ENCODE results near the gene SLC2A13.
"Not testable (repeated sequence)": the region's sequence is repeated elsewhere in the genome, so short reads cannot be mapped to it uniquely, and the experiment has no call there.

The SLC2A13 gene

DNA sequence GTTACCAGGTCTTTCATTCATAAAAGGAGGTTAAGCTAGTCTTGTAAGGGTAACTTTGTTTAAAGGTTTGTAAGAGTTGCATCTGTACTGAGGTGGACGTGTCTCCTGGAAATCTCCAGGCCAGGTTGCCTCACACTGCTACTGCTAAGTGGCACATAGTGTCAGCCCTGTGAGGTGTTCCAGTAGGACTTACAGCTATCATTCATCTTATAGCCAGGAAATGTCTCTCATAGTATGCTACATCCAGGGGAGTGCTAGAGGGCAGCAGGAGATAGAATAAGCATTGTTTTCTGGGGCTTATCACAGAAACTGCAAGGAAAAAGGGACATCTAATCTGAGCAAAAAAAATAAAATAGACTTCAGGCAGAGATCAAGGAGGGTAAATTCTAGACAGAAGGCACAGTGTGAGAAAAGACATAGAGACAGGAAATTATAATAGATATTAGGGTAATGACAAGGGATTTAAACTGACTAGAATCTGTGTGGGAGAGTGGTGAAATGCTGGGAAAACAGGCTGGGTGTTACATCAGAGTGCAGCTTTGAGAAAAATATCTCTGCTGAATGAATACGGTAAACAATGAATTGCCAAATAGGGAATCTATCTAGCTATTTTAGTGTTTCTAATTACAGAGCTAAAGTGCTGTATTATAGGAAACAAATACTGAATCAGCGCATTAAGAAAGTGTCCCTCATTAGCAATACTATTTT is 281.2 kb downstream of the SLC2A13 start:
- no peak overlapping the region for H3K4me3 ChIP-seq (ENCODE audit: low read depth, low read length)
- no peak for DNase-seq (ENCODE audit: low read depth)
- TF ChIP-seq MYC (IDR thresholded peaks at IDR 0.05; ENCODE audit: low read depth, low read length) (no peak), POLR2A (IDR thresholded peaks at IDR 0.05; ENCODE audit: extremely low read depth, insufficient read length) (no peak)
- TF ChIP-seq, protein P1, sequence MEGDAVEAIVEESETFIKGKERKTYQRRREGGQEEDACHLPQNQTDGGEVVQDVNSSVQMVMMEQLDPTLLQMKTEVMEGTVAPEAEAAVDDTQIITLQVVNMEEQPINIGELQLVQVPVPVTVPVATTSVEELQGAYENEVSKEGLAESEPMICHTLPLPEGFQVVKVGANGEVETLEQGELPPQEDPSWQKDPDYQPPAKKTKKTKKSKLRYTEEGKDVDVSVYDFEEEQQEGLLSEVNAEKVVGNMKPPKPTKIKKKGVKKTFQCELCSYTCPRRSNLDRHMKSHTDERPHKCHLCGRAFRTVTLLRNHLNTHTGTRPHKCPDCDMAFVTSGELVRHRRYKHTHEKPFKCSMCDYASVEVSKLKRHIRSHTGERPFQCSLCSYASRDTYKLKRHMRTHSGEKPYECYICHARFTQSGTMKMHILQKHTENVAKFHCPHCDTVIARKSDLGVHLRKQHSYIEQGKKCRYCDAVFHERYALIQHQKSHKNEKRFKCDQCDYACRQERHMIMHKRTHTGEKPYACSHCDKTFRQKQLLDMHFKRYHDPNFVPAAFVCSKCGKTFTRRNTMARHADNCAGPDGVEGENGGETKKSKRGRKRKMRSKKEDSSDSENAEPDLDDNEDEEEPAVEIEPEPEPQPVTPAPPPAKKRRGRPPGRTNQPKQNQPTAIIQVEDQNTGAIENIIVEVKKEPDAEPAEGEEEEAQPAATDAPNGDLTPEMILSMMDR (IDR thresholded peaks at IDR 0.05; ENCODE audit: low read depth, low read length), result no peak

DNA sequence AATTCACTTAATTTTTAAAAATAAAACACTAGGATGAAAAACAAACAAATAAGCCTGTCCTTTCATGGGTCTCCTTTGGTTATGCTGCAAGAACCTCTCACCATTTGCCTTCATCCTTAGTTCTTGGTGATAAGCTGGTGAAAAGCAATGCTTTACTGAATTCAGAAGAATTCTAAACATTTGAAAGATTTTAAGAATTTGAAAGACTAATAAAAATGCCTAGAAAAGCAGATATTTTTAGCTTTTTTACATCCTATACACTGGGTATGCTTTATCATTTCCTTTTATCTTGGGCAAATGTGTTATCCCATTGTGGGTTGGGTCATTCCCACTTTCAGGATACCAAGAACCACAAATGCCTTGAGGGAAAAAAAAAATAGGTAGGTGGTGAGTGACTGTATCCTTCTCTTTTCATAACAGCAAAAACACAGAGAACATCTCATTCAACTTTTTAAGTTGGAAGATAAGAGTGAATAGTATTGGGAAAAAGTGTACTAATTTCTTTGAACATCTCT is 289.2 kb downstream of the SLC2A13 start:
- H3K4me3 ChIP-seq (ENCODE audit: low read depth, low read length), result no peak overlapping the region
- no peak for DNase-seq (ENCODE audit: low read depth)
- TF ChIP-seq POLR2A (IDR thresholded peaks at IDR 0.05; ENCODE audit: extremely low read depth, insufficient read length) (no peak), MYC (IDR thresholded peaks at IDR 0.05; ENCODE audit: low read depth, low read length) (no peak)
- TF ChIP-seq, protein P2, sequence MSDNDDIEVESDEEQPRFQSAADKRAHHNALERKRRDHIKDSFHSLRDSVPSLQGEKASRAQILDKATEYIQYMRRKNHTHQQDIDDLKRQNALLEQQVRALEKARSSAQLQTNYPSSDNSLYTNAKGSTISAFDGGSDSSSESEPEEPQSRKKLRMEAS (IDR thresholded peaks at IDR 0.05; ENCODE audit: low read depth, low read length), result no peak
- TF ChIP-seq, protein P1 (IDR thresholded peaks at IDR 0.05; ENCODE audit: low read depth, low read length), result no peak

DNA sequence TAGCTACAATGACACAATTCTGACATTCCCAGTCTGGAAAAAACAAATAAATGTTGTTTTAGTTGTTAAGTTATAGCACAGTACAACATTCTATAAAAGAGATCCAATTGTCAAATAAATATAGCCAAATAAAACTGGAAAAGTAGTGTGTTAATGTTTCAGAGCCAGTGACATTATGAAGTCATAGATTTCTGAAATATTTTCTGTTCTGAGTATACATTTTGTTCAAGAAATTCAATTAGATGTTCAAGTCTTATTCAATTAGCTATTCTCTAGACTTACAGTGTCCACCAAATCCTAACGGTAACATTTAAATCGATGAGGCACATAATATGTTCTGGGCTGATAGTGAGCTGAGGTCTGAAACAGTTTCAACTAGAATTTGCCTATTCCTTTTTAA is 290.1 kb downstream of the SLC2A13 start:
- no peak for TF ChIP-seq MYC (IDR thresholded peaks at IDR 0.05; ENCODE audit: low read depth, low read length)
- TF ChIP-seq, protein P1 (IDR thresholded peaks at IDR 0.05; ENCODE audit: low read depth, low read length), result no peak
- TF ChIP-seq POLR2A (IDR thresholded peaks at IDR 0.05; ENCODE audit: extremely low read depth, insufficient read length), result no peak
- TF ChIP-seq, protein P2 (IDR thresholded peaks at IDR 0.05; ENCODE audit: low read depth, low read length), result no peak
- H3K4me3 ChIP-seq (ENCODE audit: low read depth, low read length), result no peak overlapping the region
- no peak for DNase-seq (ENCODE audit: low read depth)

DNA sequence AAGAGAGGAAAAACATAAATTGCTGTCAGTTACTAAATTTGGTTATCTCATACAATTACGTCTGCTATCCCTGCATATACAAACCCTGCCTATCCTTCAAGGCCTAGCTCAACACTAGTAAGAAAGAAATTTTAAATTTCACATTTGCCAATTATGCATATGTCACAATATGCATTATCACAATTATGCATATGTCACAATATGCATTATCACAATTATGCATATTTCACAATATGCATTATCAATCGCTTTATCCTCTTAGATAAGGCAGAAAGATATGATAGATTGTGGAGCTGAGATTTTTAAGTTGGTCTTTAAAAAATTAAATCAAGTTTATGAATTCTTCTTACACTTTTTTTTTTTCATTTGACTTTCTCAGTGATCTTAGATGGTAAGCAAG is 291.3 kb downstream of the SLC2A13 start:
- no peak for DNase-seq (ENCODE audit: low read depth)
- H3K4me3 ChIP-seq (ENCODE audit: low read depth, low read length), result no peak overlapping the region
- TF ChIP-seq MYC (IDR thresholded peaks at IDR 0.05; ENCODE audit: low read depth, low read length) (no peak), POLR2A (IDR thresholded peaks at IDR 0.05; ENCODE audit: extremely low read depth, insufficient read length) (no peak)
- TF ChIP-seq, protein P1 (IDR thresholded peaks at IDR 0.05; ENCODE audit: low read depth, low read length), result no peak
- TF ChIP-seq, protein P2 (IDR thresholded peaks at IDR 0.05; ENCODE audit: low read depth, low read length), result no peak

DNA sequence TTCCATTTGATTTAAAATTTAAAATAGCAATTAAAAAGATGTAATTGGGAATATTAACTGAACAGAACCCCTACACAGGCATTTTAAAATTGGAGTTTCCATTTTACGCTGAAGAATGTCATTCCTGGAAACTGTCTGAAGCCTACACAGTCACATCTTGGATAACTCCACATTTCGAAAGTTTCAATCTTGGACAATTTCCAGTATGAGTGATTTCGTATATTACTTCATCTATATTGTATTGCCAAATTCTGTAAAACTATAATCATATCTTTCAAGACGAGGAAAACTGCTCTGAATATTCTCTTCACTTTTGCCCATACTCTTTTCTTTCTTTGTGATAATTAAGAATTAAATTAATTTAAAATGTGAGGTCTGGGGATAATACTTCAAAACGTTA is 292.1 kb downstream of the SLC2A13 start:
- no peak for TF ChIP-seq POLR2A (IDR thresholded peaks at IDR 0.05; ENCODE audit: extremely low read depth, insufficient read length)
- TF ChIP-seq, protein P1 (IDR thresholded peaks at IDR 0.05; ENCODE audit: low read depth, low read length), result no peak
- TF ChIP-seq, protein P2 (IDR thresholded peaks at IDR 0.05; ENCODE audit: low read depth, low read length), result no peak
- TF ChIP-seq MYC (IDR thresholded peaks at IDR 0.05; ENCODE audit: low read depth, low read length), result no peak
- DNase-seq (ENCODE audit: low read depth), result no peak
- H3K4me3 ChIP-seq (ENCODE audit: low read depth, low read length), result no peak overlapping the region

DNA sequence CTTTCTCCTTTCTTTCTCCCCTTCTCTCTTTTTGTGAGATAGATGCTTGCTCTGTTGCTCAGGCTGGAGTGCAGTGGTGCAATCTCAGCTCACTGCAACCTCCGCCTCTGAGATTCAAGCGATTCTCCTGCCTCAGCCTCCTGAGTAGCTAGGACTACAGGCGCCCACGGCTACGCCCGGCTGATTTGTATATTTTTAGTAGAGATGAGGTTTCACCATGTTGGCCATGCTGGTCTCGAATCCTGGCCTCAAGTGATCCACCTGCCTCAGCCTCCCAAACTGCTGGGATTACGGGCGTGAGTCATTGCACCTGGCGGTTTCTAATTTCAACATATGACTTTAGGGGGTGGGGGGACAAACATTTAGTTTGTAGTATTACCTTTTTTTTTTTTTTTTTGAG is 293.4 kb downstream of the SLC2A13 start:
- DNase-seq (ENCODE audit: low read depth); H3K4me3 ChIP-seq (ENCODE audit: low read depth, low read length): not testable (repeated sequence)

Measured in NB4 (cell line).